HFF-Myc (cell line): ENCODE data around the gene AKIP1.
"Not testable (repeated sequence)": the region's sequence is repeated elsewhere in the genome, so short reads cannot be mapped to it uniquely, and the experiment has no call there.

Experiments
- DNase-seq: peaks from one replicate; pipeline ENCODE4 v3.0.0-alpha.2; 2011; ENCODE audit warnings: low read depth; ENCODE audit errors: extremely low read depth
- H3K4me3 ChIP-seq: replicated peaks from 2 replicates; pipeline ENCODE4 v1.5.1; 2011; ENCODE audit warnings: low read depth, mild to moderate bottlenecking, control low read depth, low read length
- TF ChIP-seq, protein P1 (sequence below): IDR thresholded peaks from 2 replicates; pipeline ENCODE4 v1.5.1; 2012; ENCODE audit warnings: mild to moderate bottlenecking, low read depth, low read length, control low read depth; ENCODE audit errors: missing control alignments

AKIP1 gene

DNA sequence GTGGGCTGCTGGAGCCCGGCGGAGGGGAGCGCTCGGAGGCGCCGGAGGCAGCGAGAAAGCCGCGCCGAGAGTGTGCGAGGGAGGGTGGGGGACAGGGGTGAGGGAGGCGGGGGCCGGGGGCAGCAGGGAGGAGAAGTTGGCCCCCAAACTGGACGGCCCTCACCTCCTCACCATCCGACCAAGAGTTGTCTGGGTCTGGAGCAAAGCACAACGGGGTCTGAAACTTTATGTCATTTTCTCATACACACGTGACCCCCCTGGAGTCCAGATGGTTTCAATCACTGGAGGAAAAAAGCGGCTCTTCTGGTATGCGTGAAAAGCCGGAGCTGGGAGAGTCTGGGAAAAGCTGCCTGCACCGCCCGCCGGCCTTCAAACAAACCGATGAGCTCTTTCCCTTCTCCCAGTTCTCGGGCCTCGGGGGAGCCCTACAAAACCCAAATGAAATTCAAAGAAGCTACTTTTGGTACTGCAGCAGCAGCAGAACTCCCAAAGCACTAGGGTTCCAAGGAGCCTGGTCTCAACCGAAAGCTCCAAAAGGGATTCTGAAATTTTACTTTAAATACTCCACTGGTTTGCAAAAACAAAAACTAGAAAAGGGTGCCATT is 39.7 kb upstream of the AKIP1 start:
- peak; percentile 92 for DNase-seq
- H3K4me3 ChIP-seq = peak overlapping the region; percentile 71
- TF ChIP-seq, protein P1, sequence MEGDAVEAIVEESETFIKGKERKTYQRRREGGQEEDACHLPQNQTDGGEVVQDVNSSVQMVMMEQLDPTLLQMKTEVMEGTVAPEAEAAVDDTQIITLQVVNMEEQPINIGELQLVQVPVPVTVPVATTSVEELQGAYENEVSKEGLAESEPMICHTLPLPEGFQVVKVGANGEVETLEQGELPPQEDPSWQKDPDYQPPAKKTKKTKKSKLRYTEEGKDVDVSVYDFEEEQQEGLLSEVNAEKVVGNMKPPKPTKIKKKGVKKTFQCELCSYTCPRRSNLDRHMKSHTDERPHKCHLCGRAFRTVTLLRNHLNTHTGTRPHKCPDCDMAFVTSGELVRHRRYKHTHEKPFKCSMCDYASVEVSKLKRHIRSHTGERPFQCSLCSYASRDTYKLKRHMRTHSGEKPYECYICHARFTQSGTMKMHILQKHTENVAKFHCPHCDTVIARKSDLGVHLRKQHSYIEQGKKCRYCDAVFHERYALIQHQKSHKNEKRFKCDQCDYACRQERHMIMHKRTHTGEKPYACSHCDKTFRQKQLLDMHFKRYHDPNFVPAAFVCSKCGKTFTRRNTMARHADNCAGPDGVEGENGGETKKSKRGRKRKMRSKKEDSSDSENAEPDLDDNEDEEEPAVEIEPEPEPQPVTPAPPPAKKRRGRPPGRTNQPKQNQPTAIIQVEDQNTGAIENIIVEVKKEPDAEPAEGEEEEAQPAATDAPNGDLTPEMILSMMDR = no peak

DNA sequence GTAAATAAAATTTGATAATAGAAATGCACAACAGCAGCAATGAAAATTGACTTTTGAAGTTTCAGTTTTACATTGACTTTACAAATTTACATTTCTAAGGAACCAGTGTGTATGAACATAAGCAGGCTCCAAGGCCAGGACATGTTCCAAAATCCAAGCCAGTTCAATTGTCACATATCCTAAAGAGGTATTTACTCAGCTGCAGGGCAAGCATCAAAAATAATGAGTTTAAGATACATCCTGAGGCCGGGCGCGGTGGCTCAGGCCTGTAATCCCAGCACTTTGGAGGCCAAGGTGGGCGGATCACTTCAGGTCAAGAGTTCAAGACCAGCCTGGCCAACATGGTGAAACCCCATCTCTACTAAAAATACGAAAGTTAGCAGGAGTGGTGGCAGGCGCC is 39.0 kb upstream of the AKIP1 start:
- no peak overlapping the region for H3K4me3 ChIP-seq
- TF ChIP-seq, protein P1 = no peak
- DNase-seq = no peak

DNA sequence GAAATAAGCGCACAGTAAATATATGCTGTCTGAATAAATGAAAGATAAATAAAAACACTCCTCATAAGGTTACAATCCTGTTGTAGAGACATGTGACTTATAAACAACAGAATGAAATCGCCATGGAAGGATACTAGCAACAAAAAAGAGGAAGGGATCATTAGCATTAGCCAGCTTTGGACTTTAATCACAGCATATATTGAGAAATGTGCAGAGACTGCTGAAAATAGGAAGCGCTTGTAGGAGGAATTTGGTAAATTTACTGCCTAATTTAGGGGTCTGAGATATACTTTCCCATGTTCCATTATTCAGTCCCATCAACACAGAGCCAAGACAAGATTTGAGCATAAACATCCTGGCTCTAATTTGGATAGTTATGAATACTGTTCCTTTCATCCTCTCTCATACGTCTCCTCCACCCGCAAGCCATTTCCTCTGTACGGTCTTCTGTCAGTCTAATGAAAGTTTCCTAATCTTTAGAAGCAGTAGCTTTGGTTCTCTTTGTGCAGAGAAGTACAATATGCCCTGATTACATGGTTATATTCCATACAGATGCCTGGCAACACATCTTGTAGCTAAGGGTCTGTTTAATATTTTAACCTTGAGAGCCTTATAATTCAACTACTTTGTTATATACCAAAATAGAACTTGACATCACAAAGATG is 37.1 kb upstream of the AKIP1 start:
- no peak for DNase-seq
- no peak overlapping the region for H3K4me3 ChIP-seq
- TF ChIP-seq, protein P1 = no peak

DNA sequence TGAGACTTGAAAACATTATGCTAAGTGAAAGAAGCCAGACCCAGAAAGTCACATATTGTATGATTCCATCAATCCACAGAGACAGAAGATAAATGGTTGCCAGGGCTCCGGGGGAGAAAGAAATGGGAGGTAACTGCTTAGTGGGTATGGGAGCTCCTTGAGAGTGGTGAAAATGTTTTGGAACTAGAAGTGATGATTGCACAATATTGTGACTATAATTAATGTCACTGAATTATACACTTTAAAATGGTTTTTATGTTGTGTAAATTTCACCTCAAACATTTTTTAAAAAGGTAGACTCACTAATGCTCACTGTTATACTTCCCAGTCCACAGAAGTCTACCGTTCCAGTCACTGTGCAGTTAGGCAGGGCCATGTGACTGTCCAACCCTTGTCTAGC is 32.2 kb upstream of the AKIP1 start:
- no peak overlapping the region for H3K4me3 ChIP-seq
- DNase-seq = no peak
- TF ChIP-seq, protein P1 = no peak

DNA sequence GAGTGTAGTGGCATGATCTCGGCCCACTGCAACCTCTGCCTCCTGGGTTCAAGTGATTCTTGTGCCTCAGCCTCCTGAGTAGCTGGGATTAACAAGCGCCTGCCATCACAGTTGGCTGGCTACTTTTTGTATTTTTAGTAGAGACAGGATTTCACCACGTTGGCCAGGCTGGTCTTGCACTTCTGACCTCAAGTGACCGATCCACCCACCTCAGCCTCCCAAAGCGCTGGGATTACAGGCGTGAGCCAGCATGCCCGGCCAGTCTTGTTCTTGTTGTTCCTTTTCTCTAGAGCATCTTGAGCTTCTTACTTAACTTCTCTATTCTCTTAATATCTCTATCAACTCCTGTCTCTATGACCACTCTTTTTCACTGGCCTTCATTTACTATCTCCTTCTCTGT is 29.4 kb upstream of the AKIP1 start:
- H3K4me3 ChIP-seq, DNase-seq: not testable (repeated sequence)

DNA sequence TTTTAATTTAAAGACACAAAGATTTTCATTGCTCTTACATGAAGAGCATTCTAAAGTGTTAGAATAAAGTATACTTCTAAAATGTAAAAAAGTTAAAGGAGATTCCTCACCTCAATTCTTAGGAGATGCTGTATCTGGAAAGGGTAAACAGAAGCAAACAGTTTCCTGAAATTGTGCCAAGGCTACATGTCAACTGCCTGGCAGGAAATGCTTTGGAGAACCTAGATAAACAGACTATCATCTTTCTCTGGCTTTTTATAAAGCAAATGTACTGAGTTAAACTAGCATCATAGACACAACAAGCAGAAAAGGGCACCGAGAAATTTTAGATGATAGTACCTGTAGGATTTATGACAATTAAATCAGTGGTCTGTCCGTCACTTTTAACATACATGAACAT is 24.7 kb upstream of the AKIP1 start:
- DNase-seq = no peak
- H3K4me3 ChIP-seq = no peak overlapping the region
- TF ChIP-seq, protein P1 = no peak

DNA sequence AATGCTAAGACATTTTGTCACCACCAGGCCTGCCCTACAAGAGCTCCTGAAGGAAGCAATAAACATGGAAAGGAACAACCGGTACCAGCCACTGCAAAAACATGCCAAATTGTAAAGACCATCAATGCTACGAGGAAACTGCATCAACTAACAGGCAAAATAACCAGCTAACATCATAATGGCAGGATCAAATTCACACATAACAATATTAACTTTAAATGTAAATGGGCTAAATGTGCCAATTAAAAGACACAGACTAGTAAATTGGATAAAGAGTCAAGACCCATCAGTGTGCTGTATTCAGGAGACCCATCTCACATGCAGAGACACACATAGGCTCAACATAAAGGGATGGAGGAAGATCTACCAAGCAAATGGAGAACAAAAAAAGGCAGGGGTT is 19.8 kb upstream of the AKIP1 start:
- H3K4me3 ChIP-seq, DNase-seq: not testable (repeated sequence)
